DMS79 treated with DMSO at 0.1 percent for 48 hours (cell line): Measurements from ENCODE around the gene CORO1A.
"Not testable (repeated sequence)": the region's sequence is repeated elsewhere in the genome, so short reads cannot be mapped to it uniquely, and the experiment has no call there.

Source experiments
- DNase-seq: peaks from one replicate; lab custom pipeline; 2025; lab: John Stamatoyannopoulos, UW

Gene CORO1A

DNA sequence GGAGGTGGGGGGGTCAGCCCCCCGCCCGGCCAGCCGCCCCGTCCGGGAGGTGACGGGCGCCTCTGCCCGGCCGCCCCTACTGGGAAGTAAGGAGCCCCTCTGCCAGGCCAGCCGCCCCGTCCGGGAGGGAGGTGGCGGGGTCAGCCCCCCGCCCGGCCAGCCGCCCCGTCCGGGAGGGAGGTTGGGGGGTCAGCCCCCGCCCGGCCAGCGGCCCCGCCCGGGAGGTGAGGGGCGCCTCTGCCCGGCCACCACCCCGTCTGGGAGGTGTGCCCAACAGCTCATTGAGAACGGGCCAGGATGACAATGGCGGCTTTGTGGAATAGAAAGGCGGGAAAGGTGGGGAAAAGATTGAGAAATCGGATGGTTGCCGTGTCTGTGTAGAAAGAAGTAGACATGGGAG, 13.3 kb upstream of the CORO1A start:
- DNase-seq = not testable (repeated sequence)

DNA sequence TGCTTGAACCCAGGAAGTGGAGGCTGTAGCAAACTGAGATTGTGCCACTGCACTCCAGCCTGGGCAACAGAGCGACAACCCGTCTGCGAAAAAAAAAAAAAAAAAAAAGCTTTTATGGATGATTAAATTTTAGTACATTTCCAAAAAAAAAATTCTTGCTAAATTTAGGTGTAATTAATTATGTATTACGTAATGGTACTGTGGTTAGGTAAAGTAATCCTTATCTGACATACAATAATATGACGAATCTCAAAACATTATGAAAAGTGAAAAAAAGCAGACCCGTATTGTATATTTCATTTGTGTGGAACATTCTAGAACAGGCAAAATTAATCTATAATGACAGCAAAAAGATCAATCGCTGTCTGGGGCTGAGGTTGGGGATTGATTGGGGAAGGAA, 10.3 kb upstream of the CORO1A start:
- DNase-seq = no peak

DNA sequence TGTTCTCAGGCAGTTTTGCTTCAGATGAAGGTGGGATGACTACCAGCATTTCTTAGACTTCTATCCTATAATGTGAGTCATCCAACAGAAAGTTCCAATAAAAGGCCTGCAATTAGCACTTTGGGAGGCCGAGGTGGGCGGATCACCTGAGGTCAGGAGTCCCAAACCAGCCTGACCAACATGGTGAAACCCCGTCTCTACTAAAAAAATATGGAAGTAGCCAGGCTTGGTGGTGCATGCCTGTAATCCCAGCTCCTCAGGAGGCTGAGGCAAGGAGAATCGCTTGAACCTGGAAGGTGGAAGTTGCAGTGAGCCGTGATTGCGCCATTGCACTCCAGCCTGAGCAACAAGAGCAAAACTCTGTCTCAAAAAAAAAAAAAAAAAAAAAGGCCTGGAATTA, 6.5 kb upstream of the CORO1A start:
- not testable (repeated sequence) for DNase-seq

DNA sequence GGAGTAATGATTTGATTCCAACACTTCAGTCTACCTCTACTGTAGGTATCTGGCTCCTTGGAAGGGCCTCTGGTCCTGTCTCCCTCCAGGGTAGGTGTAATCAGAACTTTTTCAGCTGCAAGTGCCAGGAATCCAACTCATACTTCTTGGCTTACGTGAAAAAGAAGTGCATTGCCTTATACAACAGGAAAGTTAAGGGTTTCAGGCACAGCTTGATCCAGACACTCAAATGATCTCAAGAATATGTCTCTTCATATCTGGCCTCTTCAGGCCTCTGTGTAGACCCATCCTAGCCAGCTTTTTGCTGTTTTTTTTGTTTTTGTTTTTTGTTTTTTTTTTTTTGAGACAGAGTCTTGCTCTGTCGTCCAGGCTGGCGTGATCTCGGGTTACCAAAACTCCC, 4.2 kb upstream of the CORO1A start:
- DNase-seq = no peak

DNA sequence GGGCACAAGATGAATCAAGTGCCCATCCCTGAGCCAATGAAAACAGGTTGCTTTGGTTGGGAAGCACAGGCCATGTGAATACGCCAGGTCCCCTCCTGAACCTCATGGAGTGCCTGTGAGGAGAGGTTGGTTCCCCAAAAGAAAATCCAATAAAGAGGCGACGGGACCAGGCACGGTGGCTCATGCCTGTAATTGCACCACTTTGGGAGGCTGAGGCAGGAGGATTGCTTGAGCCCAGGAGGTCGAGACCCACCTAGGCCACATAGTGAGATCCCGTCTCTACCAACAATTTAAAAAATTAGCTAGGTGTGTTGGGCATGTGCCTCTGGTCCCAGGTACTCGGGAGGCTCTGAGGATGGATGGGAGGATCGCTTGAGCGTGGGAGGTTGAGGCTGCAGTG, 3.5 kb upstream of the CORO1A start:
- no peak for DNase-seq

DNA sequence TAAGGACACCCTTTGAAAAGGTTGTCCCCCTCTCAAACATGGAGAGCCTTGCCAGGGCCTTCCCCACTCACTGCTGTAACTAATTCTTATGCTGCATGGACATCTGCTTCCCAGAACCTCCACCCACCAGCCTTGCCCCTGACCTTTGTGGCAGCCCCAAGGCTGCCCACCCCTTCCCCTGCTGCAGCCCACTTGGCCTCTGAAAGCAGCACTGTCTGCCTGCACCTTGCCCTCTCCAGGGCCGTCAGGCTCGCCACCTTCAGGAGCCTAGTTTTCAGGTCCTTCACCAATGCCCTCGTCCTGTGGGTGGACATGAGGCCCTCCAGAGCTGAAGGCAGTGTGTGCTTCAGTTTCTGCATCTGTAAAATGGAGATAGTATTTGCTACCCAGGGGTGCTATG, 2.7 kb upstream of the CORO1A start:
- DNase-seq = no peak

DNA sequence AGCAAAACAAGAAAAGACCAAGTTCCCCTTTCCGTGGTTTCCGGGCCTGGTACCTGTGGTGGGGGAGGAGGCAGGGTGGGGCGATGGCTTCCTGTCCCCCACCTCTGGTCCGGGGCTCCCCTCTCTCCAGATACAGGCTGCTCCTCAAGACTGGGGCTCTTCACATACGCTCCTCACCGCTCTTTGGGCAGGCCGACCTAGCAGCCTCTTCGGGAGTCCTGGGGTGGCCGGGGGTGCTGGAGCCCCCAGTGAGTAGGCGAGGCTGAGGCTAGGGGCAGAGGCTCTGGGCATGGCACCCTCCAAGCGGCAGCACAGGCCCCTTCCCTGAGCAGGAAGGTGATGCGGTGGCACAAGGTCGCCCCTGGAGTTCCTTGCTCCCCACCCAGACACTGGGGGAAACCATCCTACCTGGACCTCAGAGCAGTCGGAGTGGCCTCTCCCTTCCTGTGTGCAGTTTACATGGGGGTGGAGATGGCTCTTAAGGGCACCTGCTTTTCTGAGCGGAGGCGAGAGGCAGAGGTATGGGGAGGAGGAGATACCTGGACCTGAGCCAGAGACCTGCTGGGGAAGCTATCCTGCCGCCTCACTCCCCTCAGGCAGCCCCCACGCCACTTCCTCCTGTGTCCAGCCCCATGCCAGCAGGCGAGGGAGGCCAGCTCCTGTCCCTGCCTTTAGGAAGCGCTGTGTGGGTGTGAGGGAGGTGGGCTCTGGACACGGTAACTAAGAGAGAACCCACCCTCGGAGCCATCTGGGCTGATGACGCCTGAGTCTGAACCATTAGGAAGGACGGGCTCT, 891 bp downstream of the CORO1A start:
- DNase-seq = peak; percentile 30

DNA sequence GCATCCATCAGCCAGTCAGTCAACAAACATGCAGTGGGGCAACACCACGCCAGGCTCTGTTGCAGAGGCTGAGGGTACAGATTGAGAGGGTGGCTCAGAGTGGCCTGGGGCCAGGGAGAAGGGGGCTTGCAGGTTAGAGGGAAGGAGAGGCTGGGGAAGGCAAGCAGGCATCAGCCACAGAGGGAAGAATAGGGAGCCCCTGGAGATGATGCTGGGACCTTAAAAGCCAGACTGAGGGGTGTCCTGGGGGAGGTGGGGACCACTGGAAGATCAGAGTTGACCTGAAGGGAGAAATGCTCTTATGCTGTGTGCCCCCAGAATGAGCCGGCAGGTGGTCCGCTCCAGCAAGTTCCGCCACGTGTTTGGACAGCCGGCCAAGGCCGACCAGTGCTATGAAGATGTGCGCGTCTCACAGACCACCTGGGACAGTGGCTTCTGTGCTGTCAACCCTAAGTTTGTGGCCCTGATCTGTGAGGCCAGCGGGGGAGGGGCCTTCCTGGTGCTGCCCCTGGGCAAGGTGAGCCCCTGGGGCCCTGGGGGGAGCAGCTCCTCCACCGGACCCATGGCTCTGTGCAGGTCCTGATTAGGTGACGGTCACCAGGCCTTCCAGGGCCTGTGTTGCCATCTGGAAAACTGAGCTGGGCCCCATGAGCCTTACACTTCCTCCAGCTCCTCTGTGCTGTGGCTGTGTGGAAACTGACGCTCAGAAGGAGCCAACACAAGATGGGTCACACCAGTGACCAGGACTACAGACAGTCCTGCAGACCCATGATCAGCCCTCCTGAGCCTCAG, 1.7 kb downstream of the CORO1A start:
- DNase-seq = no peak

DNA sequence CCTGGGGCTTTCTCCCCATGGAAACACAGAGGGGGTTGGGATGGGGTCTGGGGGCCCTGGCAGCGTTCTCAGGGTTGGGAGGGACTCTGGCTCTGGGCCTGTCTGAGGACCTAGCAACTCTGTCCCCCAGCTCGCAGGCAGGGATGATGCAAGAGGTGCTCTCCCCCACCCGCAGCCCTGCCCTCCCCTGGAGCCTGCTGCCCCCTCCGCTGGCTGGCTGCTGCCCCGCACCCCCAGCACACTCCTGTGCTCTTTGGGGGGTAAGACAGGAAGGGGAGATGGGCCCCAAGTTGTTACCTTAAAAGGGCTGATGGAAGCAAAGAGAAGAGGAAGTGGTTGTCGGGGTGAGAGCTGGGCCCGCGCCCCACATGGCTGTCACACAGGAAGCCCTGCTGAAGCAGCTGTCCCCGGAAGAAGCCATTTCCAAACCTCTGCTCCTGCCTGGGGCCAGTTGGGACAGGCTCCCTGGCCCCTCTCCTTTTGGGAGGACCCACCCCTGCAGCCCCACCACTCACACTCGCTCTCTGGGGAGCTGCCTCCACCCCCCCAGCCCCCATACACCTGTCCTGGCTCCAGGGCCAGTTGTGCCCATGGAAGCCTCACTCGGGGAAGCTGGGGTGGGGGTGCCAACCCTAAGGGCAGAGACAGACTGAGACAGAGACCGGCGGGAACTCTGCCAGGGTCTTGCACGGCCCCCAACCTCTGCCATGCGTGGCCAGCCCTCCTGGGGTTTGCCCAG, 2.5 kb downstream of the CORO1A start:
- DNase-seq = no peak

DNA sequence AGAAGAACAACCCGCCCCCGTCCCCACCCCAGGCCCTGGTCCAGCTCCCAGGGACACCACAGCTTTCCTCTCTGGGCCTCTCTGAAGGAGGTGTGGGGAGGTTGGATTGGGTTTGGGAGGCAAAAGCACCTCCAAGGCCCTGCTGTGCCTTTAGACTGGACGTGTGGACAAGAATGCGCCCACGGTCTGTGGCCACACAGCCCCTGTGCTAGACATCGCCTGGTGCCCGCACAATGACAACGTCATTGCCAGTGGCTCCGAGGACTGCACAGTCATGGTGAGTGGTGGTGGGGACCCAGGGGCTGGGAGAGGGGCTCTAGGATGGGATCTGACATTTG, 3.0 kb downstream of the CORO1A start:
- DNase-seq = no peak

DNA sequence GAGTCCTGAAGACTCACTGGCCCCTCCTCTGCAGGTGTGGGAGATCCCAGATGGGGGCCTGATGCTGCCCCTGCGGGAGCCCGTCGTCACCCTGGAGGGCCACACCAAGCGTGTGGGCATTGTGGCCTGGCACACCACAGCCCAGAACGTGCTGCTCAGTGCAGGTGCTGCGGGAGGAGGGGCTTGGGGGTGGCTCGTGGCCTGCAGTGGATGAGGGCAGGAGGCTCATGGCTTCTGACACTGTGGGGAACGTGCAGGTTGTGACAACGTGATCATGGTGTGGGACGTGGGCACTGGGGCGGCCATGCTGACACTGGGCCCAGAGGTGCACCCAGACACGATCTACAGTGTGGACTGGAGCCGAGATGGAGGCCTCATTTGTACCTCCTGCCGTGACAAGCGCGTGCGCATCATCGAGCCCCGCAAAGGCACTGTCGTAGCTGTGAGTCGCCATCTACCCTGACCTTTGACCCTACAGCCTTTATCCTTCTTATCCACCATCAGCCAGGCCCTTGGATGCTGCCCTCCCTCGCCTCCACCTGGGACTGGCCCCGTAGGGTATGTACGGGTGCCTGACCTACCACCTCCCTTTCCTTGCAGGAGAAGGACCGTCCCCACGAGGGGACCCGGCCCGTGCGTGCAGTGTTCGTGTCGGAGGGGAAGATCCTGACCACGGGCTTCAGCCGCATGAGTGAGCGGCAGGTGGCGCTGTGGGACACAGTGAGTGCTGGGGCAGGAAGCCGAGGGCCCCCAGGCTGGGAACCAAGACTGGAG, 3.6 kb downstream of the CORO1A start:
- DNase-seq = no peak

DNA sequence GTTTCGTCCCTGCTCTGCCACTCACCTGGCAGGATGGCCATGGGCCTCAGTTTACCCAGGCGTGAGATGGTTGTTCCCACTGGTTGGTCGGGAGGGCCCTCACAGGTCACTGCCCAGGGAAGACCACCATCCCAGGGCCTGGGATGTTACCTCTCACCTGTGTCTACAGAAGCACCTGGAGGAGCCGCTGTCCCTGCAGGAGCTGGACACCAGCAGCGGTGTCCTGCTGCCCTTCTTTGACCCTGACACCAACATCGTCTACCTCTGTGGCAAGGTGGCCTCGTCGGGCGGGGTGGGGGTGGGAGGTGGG, 4.1 kb downstream of the CORO1A start:
- no peak for DNase-seq

DNA sequence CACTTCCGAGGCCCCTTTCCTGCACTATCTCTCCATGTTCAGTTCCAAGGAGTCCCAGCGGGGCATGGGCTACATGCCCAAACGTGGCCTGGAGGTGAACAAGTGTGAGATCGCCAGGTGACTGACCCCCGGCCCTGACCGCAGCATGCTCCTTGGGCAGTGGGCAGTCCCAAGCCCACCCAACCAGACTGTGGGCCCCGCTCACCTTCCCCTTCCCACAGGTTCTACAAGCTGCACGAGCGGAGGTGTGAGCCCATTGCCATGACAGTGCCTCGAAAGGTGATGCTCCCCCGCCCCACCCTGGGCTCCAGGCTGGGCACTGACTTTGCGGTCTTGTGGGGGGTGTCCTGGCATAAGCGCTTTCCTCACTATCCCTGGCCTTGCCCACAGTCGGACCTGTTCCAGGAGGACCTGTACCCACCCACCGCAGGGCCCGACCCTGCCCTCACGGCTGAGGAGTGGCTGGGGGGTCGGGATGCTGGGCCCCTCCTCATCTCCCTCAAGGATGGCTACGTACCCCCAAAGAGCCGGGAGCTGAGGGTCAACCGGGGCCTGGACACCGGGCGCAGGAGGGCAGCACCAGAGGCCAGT, 4.7 kb downstream of the CORO1A start:
- DNase-seq = no peak

DNA sequence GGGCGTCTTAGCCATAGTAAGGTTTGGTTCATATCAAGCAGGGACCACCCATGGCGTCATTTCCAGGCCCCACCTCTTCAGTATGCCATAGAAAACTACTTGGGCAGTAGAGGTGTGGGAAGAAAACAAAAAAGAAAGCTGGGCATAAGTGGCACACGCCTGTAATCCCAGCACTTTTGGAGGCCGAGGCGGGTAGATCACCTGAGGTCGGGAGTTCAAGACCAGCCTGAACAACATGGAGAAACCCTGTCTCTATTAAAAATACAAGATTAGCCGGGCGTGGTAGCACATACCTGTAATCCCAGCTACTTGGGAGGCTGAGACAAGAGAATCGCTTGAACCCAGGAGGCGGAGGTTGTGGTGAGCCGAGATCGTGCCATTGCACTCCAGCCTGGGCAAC, 7.8 kb downstream of the CORO1A start:
- DNase-seq = not testable (repeated sequence)

DNA sequence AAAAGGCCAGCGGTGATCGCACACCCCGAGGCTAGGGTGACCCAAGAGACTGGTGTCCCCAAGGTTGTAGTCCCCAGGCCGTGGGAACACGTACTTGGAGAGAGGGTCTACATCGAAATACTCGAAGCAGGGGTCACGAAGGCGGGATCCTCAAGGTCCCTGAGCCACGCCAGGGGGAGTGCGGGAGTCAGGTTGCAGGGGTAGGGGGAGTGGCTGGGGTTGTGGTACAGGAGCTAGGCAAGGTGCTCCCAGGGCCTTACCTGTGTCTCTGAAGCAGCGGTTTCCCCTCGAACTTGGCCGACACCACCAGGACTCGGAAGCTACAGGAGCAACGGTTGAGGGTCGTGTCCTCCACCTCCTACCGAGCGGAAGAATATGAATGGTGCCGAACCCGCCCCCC, 9.7 kb downstream of the CORO1A start:
- not testable (repeated sequence) for DNase-seq

DNA sequence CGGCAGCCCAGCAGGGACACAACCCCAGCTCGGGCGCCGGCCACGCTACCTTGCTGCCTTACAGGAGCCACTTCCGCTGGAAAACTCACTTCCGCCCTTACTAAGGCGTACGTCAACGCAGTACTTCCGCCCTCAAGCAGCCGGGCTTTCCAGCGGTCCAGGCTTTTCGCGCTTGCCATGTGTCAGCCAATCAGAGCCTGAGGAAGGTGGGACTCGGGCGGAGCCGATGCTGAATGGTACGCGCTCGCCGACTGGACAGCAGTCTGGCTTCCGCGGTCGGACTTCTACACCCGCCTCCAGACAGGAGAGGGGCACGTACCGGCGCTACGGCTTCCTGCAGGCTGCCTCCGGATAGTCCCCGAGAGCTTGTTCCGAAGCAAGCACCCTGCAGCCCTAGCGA, 10.2 kb downstream of the CORO1A start, which contains the start of the genes BOLA2B and SLX1A:
TSS of gene BOLA2B (minus strand) at position 52 of the 400 bp plus-strand sequence. CDS start 71 bp downstream, outside the sequence.
TSS of gene SLX1A (plus strand) at position 261 of the 400 bp plus-strand sequence. CDS start 210 bp downstream, outside the sequence.
- DNase-seq = not testable (repeated sequence)

DNA sequence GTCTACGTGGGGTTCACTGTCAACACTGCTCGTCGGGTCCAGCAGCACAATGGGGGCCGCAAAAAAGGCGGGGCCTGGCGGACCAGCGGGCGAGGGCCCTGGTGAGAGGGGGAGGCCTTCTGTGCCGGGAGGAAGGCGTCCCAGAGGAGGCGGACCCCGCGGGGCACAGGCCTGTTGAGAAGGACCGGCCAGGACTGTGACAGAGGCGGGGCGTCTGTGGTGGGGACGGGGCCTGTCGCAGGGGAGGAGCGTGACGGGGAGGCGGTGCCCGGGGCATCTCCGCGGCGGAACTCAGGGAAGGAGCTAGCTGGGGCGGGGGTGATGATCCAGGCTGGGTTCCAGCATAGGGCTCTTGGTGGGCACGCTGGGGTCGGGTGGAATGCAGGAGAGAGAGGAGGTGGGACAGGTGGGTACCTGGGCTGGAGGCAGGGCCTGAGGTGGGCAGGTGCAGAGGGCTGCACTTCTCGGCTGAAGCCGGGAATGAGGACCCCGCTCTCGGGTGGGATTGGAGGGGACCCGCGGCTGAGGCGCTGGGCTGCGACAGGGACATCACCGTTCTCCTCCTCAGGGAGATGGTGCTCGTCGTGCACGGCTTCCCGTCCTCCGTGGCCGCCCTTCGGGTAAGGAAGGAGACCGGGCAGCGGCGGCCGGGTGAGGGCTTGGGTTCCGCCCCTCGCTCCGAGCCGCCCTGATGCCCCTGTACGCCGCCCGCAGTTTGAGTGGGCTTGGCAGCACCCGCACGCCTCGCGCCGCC, 10.9 kb downstream of the CORO1A start:
- not testable (repeated sequence) for DNase-seq

DNA sequence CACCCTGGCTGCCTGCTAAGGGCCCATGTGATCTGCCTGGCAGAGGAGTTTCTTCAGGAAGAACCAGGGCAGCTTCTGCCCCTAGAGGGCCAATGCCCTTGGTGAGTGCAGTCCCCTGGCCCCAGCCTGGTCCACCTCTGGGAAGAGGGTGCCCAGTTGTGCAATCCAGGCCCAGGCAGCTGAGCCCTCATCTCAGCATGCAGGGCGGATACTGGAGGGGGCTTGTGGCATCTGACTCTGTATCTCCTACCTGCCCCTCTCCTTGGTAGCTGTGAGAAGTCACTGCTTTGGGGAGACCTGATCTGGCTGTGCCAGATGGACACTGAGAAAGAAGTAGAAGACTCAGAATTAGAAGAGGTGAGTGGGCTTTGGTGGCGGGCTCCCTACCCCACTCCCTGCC, 13.6 kb downstream of the CORO1A start:
- not testable (repeated sequence) for DNase-seq

DNA sequence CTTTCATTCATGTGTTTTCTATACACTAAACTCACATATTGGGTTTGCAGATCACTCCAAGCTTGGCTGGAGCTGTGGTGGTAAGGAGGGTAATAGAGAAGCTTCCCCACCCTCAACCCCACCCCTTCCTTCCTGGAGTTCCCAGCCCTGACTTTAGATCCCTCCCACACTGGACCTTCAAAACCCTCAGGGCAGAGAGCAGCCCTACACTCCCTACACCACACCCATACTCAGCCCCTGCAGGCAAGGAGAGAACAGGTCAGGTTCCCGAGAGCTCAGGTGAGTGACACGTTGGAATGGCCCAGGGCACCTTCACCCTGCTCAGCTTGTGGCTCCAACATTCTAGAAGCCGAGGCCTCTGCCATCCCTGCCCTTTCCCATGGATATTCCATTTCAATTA, 15.6 kb downstream of the CORO1A start, which contains the start of gene SULT1A3:
TSS of gene SULT1A3 (plus strand) at position 207 of the 400 bp plus-strand sequence. CDS start 1,474 bp downstream, outside the sequence.
- not testable (repeated sequence) for DNase-seq

DNA sequence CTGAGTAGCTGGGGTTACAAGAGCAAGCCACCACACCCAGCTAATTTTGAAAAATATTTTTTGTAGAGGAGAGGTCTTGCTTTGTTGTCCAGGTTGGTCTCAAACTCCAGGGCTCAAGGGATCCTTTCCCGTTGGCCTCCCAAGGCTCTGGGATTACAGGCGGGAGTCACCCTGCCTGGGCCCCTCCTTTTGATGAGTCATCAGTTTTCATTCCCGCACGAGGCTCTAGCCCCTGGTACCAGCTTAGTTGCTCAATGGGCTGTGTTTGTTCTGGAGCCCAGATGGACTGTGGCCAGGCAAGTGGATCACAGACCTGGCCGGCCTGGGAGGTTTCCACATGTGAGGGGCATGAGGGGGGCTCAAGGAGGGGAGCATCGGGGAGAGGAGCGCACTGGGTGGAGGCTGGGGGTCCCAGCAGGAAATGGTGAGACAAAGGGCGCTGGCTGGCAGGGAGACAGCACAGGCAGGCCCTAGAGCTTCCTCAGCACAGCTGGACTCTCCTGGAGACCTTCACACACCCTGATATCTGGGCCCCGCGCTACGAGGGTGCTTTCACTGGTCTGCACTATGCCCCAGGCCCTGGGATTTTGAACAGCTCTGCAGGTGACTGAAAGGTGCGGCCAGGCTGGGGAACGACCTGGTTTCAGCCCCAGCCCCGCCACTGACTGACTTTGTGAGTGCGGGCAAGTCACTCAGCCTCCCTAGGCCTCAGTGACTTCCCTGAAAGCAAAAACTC, 16.4 kb downstream of the CORO1A start:
- not testable (repeated sequence) for DNase-seq
